Measurements from ENCODE around the gene TRPV5. TPM values are rescaled to one million over a fixed set of nuclear protein-coding genes. Genes with fewer than 3 reads are reported as not detected.

Gene TRPV5
- total RNA-seq, 6 donors from 2014 or later, result not detected

DNA sequence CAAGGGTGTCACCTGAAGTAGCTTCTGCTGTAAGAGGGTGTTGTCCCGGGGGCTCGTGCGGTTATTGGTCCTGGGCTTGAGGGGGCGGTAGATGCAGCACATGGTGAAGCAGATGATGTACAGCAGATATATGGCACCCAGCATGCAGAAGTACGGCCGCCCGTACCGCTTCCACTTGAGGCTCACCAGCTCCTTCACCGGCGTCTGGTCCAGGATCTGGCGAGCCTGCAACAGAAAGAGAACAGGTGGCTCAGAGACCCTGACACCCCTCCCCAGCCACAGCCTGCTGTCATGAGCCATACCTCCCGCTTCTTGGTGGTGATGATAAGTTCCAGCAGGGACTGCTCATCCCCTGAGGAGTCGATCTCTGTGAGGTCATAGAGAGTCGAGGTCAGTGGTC, 58.1 kb downstream of the TRPV5 start:
- no peaks in the 10 kb centered on the region for H3K36me3 ChIP-seq
- 87 to 91% methylated on average over 6 to 14 of the region's 14 CpGs for WGBS, 2 donors
- H3K4me1 ChIP-seq, result no peaks in the 10 kb centered on the region
- no peak for ATAC-seq (ENCODE audit: low FRiP score in 2 of 2)
- H3K27ac ChIP-seq, result no peak overlapping the region
- no peak for DNase-seq
- H3K4me3 ChIP-seq, result no peak overlapping the region
- H3K9me3 ChIP-seq, result no peaks in the 10 kb centered on the region
- TF ChIP-seq POLR2AphosphoS5 (IDR thresholded peaks at IDR 0.05) (no peak), POLR2A (IDR thresholded peaks at IDR 0.05) (no peak), EP300 (IDR thresholded peaks at IDR 0.05) (no peak)
- TF ChIP-seq, protein P1, sequence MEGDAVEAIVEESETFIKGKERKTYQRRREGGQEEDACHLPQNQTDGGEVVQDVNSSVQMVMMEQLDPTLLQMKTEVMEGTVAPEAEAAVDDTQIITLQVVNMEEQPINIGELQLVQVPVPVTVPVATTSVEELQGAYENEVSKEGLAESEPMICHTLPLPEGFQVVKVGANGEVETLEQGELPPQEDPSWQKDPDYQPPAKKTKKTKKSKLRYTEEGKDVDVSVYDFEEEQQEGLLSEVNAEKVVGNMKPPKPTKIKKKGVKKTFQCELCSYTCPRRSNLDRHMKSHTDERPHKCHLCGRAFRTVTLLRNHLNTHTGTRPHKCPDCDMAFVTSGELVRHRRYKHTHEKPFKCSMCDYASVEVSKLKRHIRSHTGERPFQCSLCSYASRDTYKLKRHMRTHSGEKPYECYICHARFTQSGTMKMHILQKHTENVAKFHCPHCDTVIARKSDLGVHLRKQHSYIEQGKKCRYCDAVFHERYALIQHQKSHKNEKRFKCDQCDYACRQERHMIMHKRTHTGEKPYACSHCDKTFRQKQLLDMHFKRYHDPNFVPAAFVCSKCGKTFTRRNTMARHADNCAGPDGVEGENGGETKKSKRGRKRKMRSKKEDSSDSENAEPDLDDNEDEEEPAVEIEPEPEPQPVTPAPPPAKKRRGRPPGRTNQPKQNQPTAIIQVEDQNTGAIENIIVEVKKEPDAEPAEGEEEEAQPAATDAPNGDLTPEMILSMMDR (IDR thresholded peaks at IDR 0.05), result no peak
- H3K27me3 ChIP-seq, result no peaks in the 10 kb centered on the region

DNA sequence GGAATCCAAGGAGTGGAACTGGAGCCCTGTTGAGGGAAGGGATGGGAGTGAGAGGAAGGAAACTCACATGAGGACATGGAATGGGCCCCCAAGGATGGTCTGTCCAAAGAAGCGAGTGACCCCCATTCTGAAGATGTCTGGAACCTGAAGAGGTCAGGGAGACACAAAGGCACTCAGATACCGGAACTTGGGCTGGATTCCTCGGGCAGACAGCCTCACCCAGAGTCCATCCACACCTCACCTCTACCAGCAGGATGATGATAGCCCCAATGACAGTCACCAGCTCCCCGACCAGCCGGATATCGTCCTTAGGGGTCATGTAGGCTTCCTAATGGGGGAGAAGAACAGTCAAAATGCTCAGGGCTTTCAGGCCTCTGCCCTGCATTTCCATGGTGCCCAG, 58.7 kb downstream of the TRPV5 start:
- H3K4me1 ChIP-seq, result no peaks in the 10 kb centered on the region
- DNase-seq, result no peak
- WGBS, 2 donors, result 92 to 100% methylated on average over 6 of the region's 6 CpGs
- H3K4me3 ChIP-seq, result no peak overlapping the region
- TF ChIP-seq, protein P1 (IDR thresholded peaks at IDR 0.05), result no peak
- TF ChIP-seq POLR2AphosphoS5 (IDR thresholded peaks at IDR 0.05), result no peak
- TF ChIP-seq EP300 (IDR thresholded peaks at IDR 0.05), result no peak
- TF ChIP-seq POLR2A (IDR thresholded peaks at IDR 0.05), result no peak
- no peaks in the 10 kb centered on the region for H3K9me3 ChIP-seq
- no peaks in the 10 kb centered on the region for H3K27me3 ChIP-seq
- no peak for ATAC-seq (ENCODE audit: low FRiP score in 2 of 2)
- no peaks in the 10 kb centered on the region for H3K36me3 ChIP-seq
- H3K27ac ChIP-seq, result no peak overlapping the region

DNA sequence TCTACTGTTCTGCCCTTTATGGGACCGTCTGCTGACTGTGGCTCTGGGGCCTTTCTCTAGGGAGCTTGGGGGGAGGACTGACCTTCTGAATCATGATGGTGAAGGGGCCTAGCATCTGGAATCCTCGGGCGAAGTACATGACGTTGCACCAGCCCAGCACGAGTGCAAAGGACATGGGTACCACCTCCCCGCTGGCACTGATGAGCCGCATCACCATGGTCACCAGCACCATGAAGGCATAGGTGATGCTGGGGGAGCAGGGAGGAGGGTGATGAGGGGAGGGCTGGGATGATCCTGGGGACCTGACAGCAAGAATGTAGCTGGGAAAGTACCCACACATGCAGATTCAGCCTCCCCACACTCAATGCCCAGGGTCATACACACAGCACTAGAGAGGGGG, 59.1 kb downstream of the TRPV5 start:
- TF ChIP-seq POLR2A (IDR thresholded peaks at IDR 0.05), result no peak
- TF ChIP-seq POLR2AphosphoS5 (IDR thresholded peaks at IDR 0.05), result no peak
- TF ChIP-seq, protein P1 (IDR thresholded peaks at IDR 0.05), result no peak
- no peak for TF ChIP-seq EP300 (IDR thresholded peaks at IDR 0.05)
- Histone ChIP-seq H3K4me3 (no peak overlapping the region), H3K27me3 (no peaks in the 10 kb centered on the region), H3K27ac (no peak overlapping the region), H3K4me1 (no peaks in the 10 kb centered on the region), H3K9me3 (no peaks in the 10 kb centered on the region), H3K36me3 (no peaks in the 10 kb centered on the region)
- DNase-seq (no peak), ATAC-seq (ENCODE audit: low FRiP score in 2 of 2) (peak in 1 of 2 donors; percentile 5)
- 90 to 91% methylated on average over 7 of the region's 7 CpGs for WGBS, 2 donors

DNA sequence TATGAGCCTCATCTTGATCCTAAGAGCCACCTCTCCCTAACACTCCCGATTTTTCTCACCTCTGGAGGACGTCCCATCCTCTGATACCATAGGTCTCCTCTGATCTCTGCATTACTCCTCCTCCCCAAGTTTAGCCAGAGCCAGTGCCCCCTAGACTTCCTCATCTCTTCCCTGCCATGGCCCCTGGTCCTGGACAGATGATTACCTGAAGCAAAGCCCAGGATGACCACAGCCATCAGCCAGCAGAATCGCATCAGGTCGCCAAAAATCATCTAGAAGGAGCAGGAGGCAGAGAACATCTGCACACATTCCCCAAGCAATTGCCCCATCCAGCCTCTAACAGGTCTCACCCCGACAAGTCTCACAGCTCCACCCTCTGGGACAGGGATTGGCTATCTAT, 59.7 kb downstream of the TRPV5 start:
- no peaks in the 10 kb centered on the region for H3K9me3 ChIP-seq
- no peaks in the 10 kb centered on the region for H3K4me1 ChIP-seq
- DNase-seq (no peak), ATAC-seq (ENCODE audit: low FRiP score in 2 of 2) (no peak)
- no peaks in the 10 kb centered on the region for H3K27me3 ChIP-seq
- H3K4me3 ChIP-seq, result no peak overlapping the region
- WGBS, 2 donors, result 82 to 86% methylated on average over 5 of the region's 5 CpGs
- no peak overlapping the region for H3K27ac ChIP-seq
- H3K36me3 ChIP-seq, result no peaks in the 10 kb centered on the region
- TF ChIP-seq EP300 (IDR thresholded peaks at IDR 0.05), result no peak

DNA sequence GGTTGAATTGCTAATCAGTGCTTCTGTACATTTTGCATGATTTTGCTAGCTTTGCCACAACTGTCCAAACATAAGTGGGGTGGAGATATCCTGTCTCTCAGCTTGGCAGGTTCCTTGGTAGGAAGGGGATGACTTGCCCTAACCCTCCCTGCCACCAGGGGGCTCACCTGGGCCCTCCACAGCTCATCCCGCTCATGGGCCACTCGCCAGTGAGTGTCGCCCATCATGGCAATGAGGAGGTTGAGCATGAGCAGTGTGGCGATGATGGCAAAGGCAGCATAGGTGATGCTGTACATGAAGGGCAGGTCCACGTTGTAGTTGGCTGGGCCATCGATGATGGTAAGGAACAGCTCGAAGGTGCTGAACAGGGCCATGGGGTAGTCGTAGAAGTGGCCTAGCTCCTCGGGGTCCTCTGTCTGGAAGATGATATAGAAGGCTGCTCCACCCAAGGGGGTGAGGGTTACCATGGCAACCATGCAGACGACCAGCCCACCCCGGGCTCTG, 60.2 kb downstream of the TRPV5 start:
- peak in 1 of 2 donors; percentile 18 for ATAC-seq (ENCODE audit: low FRiP score in 2 of 2)
- TF ChIP-seq, protein P1 (IDR thresholded peaks at IDR 0.05), result peak in 4 of 6 experiments; percentile 27 to 54 (median 40)
- TF ChIP-seq POLR2A (IDR thresholded peaks at IDR 0.05), result no peak
- WGBS, 2 donors, result 82 to 87% methylated on average over 10 to 11 of the region's 11 CpGs
- Histone ChIP-seq H3K27me3 (no peaks in the 10 kb centered on the region), H3K4me1 (no peaks in the 10 kb centered on the region), H3K9me3 (no peaks in the 10 kb centered on the region), H3K36me3 (no peaks in the 10 kb centered on the region), H3K27ac (no peak overlapping the region), H3K4me3 (no peak overlapping the region)
- no peak for DNase-seq

Data from upper lobe of left lung (tissue), 6 donors.